NCI-H1436 treated with DMSO at 0.1 percent for 48 hours (cell line): Measurements from ENCODE around the gene TNS3.
"Not testable (repeated sequence)": the region's sequence is repeated elsewhere in the genome, so short reads cannot be mapped to it uniquely, and the experiment has no call there.

Experiments used
- DNase-seq: peaks from one replicate; lab custom pipeline; 2025; lab: John Stamatoyannopoulos, UW

TNS3 gene

DNA sequence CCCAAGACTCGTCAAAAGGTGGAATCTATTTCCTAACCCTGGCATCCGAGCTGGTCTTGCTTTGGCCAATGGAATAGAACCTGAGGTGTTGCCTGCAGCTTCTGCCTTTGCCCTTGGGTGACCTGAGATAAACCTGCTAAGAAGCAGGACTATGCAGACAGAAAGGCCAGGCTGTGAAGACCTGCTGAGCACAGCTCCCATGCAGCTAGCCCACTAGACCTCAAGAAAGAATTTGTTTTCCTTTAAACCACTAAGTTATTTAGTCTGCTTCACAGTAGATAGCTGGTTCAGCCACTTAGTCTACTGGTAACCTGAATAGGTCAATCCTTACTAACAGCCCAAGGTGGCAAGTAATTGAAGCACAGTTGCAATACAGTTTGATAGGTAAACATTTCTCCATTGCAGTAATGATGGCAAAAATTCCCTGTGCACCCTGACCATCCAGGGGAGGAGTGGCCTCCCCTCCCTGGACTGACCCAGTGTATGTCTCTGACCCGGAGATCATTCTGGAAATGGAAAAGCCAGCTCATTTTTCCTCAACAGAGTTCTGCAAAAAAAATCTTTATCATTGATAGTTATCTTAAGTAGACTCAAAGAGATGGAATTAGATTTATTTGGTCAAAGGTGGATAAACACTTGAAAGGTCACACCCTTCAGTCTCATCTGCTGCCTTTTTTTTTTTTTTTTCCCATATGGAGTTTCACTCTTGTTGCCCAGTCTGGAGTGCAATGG is 20.0 kb downstream of the TNS3 start:
- DNase-seq = no peak

DNA sequence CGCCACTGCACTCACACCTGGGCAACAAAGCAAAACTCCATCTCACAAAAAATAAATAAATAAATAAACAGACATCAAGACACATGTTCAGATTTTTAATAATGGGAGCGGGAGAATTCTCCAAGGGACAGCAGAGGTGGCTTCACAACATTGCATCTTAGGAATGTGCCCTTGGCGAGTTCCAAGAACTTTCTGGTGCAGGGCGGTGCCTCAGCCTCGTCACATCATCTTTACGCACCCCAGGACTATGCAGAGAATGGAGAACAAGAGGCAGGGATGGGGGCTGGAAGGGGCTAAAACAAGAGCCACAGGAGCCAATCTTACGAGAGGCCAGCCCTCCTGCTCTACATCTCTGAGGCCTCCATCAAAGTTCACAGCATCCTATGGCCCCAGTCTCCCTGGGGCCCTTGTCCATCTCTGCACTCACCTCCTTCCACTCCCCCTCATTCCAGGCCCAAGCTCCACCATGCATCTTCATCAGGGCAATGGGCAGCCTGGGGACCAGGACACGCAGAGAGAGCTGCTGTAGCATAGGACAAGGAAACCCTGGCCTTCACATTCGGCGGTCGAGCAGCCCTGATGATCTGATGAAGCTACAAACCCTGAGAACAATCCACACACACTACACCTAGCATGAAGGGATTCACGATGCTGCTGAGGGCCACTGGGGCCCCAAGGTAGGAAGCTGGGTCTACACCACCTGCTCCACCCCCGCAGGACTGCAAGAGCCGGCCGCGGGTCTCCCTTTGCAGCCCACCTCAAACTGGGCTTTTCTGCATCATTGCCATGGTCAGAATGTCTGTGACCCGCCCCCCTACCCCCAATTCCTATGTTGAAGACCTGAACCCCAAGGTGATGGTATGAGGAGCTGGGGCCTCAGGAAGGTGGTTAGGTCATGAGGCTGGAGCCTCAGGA is 22.3 kb downstream of the TNS3 start:
- DNase-seq = no peak

DNA sequence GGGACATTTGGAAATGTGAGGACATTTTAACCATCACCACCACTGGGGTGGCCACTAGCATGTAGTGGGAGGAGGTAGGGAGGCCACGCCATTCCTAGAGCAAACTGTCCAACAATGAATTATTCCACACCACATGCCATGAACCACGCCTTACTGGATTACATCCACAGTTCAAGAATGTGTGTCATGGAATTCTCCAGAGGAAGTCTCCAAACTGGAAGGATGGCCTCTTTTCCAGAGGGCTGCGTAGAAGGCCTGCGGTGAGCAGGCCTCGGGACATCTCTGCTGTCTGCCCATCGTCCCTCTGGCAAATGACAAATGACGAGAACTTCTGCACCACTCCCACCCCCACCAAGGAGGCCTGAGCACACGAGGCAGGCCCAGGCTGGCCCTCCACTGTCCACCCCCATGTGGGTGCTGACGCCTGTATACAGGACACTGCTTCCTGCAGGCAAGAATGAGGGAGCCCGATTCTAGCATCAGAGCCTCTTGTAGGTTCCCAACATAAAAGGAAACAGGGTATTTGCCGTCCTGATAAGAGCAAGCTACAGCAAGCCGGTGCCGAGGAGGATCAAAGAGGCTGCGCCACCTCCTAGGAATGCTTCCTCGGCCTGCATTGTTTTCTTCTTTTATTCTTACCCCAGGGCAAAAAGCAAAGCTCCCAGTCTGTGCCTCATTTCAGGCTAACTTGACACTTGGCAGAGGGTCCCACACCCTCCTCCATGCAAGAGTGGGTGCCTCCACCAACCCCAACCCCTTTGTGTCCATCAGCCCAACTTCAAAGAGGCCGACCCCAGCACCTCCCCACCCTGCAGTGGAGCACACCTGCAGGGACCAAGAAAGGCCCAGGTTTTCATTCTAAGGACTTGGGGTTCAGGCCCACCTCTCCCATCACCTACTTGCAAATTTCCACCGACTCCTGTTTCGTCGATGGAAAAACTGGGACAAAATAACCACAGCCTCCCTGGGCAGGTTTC is 23.9 kb downstream of the TNS3 start:
- no peak for DNase-seq

DNA sequence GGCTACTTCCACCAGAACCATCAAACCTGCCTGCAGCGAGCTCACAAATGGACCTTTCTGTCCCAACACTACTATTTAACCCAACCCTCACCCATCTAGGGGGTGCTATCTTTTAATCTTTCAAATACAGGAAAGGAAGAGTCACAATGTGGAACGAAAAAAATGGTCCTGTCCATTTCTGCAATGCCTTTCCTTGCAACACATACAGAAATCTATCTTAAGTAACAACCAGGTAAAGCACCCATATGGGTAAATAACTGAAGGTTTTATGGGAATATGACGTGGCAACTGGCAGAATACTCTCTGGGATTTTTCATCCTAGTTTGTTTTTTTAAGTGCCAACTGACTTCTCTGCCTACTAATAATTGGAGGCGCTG is 24.6 kb downstream of the TNS3 start:
- DNase-seq = no peak

DNA sequence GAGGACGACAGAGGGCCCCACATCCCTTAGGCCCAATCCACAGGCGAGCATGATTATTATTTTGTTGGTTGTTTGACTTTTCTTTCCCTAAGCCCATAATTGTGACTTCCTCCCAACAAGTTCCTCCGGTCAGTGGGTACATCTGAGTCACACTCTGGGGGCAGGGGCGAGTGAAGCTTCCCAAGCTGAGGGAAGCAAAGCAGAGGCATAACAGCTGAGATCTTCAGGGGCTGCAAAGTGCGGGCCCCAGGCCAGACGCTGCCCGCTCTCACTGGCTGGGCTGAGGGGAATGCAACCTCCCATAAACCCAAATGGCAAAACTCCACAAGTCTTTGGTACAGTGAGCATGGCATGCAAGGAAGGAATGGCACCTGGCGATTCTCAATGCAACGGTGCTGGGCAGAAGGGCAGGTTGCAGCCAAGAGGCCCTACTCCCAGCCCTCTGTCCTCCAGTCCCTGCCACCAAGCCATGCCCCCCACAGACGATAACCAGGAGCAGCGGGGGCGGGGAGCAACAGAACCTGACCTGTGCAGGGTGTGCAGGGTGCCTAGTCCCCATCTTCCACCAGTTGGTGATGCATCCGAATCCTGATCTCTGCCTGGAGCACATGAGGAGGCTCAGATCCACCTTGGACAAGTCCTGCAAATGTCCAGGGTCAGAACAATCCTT is 25.3 kb downstream of the TNS3 start:
- no peak for DNase-seq

DNA sequence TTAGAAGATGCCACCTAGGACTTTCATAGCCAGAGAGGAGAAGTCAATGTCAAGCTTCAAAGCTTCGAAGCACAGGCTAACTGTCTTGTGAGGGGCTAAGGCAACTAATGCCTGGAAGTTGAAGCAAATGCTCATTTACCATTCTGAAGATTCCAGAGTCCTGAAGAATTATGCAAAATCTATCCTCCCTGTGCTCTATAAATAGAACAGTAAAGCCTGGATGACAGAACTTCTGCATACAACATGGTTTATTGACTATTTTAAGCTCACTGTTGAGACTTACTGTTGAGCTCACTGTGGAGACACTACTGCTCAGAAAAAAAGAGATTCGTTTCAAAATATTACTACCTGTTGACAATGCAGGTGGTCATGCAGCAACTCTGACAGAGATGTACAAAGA is 28.6 kb downstream of the TNS3 start:
- DNase-seq = no peak

DNA sequence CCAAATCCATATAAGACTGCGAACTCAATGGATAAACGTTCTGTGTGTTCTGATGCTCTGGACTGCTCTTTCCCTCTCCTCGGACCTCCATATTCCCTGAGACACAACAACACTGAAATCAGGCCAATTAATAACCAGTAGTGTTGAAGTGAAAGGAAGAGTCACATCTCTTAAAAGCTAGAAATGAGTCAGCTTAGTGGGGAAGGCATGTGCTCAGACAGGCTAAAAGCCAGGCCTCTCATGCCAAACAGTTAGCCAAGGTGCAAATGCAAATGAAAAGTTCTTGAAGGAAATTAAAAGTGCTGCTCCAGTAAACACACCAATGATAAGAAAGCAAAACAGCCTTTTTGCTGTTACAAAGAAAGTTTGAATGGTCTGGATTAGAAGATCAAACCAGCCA is 29.3 kb downstream of the TNS3 start:
- no peak for DNase-seq

DNA sequence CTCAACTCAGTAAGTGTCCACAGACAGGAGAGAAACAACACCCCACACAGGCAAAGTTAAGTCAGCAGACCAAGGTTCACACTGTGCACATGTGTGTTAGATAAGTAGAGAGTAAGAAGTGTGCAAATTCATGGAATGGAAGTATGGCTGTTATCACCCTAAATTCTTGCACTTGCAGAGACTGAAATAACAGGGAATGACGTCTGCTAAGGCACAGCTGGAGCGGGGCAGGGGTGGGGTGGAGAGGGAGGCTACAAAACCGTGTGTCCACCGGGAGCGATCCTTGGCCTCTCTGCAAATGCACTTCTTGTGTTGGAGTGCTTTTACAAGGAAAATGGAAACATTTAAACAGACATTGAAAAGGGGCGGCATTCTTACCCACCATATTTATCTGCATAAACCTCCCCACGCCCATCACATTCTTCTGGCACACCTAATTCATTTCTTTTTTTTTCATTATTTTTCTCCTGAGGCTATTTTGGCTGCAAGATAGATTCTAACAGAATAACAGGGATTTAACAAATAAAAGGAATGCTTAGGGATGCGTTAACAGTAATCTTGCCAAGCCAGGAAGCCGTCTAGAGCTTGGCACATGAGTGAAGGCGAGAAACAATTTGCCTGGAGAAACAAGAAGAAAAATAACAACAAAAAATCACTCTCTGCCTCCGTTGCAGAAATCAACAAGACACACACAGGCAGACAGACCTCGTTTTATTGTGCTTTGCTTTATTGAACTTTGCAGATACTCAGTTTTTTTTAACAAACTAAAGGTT is 30.1 kb downstream of the TNS3 start:
- no peak for DNase-seq

DNA sequence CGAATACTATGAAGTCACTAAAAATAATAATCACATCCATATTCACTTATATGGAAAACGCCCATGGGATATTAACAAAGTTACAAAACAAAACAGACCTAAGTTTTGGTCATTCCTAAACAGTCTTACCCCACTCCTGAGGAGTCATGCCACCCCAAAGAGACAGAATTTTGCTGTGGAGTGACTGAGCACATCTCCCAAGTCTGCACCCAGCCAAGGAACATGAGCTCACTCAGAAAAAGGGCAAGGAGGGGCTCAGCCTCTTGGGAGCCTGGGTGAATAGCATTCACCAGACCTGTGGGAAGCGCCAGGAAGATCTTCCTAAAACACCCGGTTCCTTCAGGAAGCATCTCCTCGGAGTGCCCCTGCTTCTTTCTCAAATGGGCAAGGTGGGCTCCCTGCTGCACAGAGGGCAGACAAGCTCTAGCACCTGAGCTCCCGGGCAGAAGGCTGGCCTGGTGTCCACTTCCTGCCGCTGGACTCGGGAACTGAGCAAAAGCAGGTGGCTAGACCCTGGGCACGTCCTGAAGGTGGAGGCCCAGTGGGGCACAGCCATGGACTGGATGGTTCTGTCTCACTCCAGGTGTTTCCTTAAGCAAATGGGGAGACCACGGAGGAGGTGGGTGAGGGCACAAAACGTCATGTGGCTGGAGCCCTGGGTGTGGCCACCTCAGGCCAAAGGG is 31.0 kb downstream of the TNS3 start:
- no peak for DNase-seq

DNA sequence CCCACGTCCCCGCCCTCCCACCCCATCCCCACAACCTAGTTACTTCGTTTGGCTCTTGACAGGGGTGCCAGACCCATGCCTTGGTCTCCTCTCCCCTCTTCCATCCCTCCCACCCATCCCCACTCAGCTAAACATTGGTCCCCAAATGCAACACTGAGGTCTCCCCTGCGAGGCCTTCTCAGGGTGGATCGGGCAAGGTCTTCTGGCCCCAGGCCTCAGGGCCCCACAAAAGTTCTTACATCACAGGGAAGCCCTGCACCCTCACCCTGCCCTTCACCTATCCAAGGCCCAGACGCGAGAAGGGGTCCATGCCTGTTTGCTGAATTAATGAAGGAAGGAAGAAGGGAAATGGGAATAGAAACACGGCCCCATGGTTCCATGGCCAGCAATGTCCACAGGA is 32.0 kb downstream of the TNS3 start:
- DNase-seq = no peak

DNA sequence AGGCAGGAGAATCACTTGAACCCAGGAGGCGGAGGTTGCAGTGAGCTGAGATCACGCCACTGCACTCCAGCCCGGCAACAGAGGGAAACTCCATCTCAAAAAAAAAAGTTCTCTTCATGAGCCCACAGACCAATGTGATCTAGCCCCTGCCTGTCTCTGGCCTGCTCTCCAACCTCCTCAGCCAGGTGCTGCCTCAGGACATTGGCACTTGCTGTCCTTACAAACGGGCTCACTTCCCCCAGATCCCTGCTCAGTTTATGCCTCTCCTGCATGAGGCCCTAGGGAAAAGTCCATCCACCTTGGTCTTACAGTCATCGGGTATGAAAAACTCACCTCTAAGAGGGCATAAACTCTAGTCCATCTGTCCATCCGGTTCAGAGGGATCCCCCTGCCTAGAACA is 32.5 kb downstream of the TNS3 start:
- no peak for DNase-seq

DNA sequence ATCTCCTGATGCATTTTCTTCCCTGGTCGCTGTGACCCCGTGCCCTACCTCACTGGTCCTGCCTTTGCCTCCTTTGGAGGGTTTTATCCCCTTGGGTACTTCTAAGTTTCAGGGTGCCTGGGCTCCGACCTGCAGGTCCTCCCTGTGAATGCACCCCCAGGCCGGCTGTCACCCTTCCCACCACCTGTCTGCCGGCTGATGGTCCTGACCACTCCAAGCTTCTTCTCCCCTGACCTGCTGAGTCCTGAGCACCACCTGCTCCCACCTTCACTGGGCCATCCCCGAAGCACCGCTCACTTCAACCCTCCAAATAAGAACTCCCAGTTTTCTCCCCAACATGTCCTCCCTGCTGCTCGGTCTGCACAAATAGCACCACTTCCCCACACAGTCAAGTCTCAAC is 33.4 kb downstream of the TNS3 start:
- no peak for DNase-seq

DNA sequence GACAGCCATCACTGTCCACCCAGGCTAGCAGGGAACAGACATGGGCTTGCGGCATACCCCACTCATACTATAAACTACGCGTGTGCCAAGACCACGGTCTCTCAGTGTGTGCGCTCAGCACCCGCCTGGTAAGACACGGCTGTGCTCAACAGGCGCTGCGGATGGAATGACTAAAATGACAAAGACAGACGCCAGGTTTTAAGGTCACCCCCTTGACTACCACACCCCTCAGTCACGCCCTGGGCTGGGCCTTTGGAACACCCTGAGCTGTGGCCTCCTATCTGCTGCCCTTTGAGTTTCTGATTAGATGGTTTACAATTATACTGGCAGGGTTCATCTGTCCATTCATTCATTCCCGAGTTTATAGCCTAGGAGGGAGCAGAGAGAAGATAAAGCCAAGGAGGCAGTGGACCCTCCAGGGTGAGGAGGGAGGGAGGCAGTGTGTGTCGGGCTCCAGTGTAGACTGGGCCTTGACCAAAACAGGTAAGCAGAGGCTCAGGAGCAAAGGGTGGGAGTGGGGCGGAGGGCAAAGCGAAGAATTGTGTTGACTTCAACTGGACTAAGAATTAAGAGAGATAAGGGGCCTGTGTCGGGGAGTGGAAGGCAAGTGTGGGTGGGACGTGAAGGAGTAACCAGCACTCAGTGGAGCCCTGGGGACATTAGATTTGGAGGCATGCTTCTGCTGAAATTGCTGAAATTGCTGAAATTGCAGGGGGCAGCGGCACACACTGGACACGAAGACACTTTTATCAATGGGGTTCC is 35.0 kb downstream of the TNS3 start:
- DNase-seq = no peak

DNA sequence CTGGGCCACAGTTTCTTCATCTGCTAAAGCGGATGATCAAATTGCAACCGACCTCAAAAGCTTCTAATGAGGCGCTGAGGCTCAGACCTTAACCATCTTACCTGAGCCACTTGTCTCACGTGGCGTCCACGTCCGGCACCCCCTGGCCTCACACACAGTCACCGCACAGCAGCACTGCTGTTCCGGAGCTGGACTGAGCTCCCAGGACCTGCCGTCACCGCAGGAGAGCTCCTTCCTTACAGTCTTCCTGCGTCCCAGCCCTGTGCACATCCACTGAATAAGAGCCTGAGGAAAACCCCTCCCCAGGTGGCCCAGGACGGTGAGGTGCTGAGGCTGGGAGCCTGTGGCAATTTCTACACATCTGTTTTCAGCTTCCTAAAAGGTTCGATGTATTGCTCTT is 35.7 kb downstream of the TNS3 start:
- no peak for DNase-seq

DNA sequence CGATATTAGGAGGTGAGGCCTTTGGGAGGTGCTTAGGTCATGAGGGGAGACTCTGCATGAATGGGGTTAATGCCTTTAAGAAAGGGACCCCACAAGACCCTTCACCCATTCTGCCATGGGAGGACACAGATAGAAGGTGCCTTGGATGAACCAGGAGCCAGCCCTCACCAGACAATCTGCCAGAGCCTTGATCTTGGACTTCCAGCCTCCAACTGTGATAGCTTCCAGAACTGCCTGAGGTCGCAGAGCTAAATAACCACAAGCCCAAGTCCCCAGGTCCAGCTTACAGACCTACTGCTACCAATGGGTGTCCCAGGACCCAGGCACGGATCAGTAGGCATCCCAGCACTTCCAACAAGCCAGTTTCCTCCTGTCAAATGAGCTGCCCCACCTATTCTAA is 37.5 kb downstream of the TNS3 start:
- no peak for DNase-seq

DNA sequence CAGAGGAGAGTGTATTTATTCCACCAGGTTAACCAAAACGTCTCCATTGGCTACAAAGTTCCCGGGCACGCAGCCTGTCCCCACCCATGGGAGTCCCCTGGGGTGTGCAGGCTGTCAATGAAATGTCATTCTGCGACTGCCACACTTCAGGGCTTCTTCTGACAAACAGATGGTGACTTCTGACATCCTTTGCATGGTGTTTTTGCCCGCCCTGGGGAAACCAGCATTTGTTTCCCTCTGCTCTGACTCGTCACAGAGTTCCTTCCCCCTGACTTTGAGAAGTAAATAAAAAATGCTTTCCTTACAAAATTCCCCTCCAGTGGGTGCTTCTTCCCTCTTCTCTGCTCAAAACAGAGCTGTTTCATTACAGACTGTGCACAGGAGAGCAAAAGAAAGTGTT is 38.2 kb downstream of the TNS3 start:
- DNase-seq = no peak

DNA sequence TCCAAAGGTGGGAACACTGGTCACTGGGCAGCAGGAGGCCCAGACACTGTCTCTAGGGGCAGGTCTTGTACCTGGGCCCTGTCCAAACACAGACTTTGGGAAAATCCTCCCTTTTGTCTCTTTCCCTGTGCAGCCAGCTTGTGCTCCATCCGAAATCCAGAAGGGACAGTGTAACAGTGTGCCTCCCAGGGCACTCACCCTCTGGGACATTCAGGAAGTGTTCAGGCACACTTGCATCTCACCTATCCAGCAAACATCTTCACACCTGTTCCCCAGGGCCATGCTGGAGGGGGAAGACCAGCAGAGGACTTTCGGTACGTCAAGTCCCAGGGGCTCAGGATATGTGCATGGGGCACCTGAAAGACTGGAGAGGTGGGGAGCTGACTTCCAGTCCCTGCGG is 38.9 kb downstream of the TNS3 start:
- no peak for DNase-seq

DNA sequence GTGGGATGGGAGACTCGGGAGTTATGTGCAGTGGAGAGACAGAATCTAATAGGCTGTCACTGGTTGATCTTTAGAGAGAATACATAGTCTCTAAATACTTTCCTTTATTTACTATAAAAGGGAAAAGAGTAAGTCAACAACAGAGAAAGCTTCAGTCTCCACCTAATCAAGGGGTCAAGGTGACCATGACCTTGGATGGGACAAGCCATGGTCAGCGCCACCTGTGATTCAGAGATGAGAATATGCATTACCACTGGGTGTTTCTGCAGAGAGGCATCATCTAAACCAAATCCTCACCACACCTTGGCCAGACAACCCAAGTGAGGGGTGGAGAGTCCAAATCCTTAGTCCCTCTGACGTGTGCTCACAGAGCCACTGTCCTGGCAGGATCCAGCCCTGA is 39.9 kb downstream of the TNS3 start:
- DNase-seq = no peak

DNA sequence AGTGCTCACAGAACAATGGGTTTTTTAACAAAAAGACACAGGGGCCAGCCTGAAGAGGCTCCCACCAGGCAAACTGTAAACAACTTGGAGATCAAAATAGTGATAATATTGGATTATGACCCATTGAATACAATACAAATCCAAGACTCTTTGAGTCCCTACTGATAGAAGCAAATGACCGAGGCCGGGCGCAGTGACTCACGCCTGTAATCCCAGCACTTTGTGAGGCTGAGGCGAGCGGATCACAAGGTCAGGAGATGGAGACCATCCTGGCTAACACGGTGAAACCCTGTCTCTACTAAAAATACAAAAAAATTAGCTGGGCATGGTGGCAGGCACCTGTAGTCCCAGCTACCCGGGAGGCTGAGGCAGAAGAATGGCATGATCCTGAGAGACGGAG is 40.4 kb downstream of the TNS3 start:
- not testable (repeated sequence) for DNase-seq
